Heart left ventricle (tissue), 13 donors: ENCODE measurements around the gene LANCL1.

Experiments used
- CTCF ChIP-seq, 12 donors: fragments of 200-600 bp; sonication (generic) in 4 of 12; IDR thresholded peaks; one replicate each; pipeline versions ENCODE4 v1.5.0 to v1.8.0; 2018 to 2022; ENCODE audit warnings: antibody characterized with exemption in 12 of 12, mild to moderate bottlenecking in 5 of 12
- POLR2A ChIP-seq, 2 donors: fragments of 450-650 bp; IDR thresholded peaks; one replicate each; pipeline ENCODE4 v1.6.1; 2017; ENCODE audit warnings: antibody characterized with exemption in 2 of 2, mild to moderate bottlenecking in 2 of 2, moderate library complexity in 2 of 2
- donor health status: ischemic (EF 13 %, LVEDD 7.1; RV severe dilation, severe dysfunction).
- donor health status: DM: no; HTN: yes; CAD: no.
- donor health status: DM: no; HTN: no; CAD: no.
- donor health status: ischemic (EF 25% LVEDD 6.9; RV normal size, moderate dysfunction).
- donor health status: ischemic (EF 25% LVEDD 5.7; RV mildly dilated, moderate dysfunction).
- donor health status: ischemic (EF 35%, LVEDD 5.7; RV mildly dilated, moderate dysfunction).
- donor health status: nonischemic (EF 11% LVEDD 7.7; RV severe dilation, severe dysfunction).
- donor health status: DM: yes; HTN: yes; CAD: no.
- donor health status: PGD.
- donor health status: ischemic (EF 29% LVEDD 5.4; RV normal size, mild dysfunction).
- donor health status: nonischemic (EF 23%, LVEDD 6.1; RV moderate dilation, normal function).

DNA sequence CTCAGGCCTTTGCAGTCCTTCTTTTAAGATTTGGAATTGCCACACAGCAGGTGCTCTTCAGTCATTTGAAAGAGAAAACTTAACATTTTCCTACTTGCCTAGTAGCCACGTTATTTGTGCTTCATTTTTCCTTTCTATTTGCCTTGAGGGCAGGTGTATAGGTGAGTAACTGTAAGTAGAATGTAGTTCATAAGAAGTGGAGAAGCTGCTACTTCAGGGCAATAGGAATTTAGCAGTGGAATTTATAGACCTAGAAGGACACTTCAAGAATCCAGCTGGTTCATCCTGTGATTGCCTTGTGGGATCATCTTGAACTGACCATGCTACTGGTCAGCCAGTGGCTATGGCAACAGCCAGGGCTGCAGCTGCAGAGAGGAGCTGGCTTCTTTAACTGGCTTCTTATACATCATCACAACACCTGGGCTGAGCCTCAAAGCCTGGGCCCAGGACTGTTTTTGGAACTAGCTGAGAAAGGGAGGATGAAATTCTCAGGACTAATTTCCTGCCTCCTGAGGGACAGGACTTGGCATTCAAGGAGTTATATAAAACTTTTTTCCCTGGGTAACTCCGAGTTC is 5.1 kb upstream of the LANCL1 start:
- no peak for TF ChIP-seq CTCF (IDR thresholded peaks at IDR 0.05)
- no peak for TF ChIP-seq POLR2A (IDR thresholded peaks at IDR 0.05)
